ENCODE data around the gene COL23A1. TPM values are rescaled to one million over a fixed set of nuclear protein-coding genes. Genes with fewer than 3 reads are reported as not detected.

COL23A1 gene
- total RNA-seq: 10 to 100 TPM in 3 of 4 donors, 1 to 10 TPM in 1; 7.9 to 20.4 (median 12.0) TPM

DNA sequence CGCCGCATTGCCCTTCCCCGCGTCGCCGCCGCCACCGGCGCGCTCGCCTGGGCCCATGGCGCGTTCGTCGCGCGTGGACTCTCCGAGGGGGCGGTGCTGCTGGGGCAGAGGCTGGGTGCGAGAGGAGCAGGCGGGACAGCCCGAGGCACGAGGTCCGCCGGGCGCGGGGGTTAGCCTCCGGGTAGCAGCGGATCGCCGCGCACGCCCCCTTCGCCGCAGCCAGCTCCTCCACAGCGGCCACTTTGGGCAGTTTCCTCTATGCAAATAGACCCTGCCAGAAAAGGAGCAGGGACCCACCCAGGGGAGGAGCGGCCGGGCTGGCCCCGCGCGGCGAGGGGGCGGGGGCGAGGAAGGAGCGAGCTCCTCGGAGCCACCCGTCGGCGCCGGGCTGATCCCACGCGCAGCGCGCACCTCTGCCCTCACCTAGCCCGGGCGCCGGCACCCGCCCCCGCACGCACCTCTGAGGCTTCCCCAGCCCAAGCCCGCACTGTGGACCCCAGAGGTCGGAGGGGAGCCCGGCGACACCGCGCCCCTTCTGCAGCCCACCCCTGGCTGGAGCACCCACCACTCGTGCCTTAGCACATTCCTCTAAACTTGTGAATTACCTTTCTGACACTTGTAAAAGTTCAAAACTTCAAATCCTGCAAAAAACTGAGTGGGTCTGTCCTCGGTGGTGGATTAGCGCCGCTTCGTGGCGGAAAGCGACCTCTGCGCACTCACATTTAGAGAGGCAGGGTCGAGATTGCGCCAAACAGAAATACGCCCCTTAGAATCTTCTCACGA is at the start of gene COL23A1:
Gene COL23A1 (minus strand): TSS at position 253 of the 783 bp plus-strand sequence.
- H3K4me1 ChIP-seq: peaks cover 0 to 54% (median 8%) of the 10 kb centered on the region in 4 donors
- 1% methylated on average over 14 to 67 of the region's 78 CpGs for WGBS, 2 donors
- H3K27me3 ChIP-seq: peaks cover 0 to 13% of the 10 kb centered on the region in 2 donors
- DNase-seq (ENCODE audit: low spot score in 2 of 2): peak in 1 of 2 donors; percentile 54
- peak within 1 kb of the TSS; percentile 22 to 54 (median 32) for H3K4me3 ChIP-seq
- peak within 1 kb of the TSS in 1 of 4 donors; percentile 50 for H3K27ac ChIP-seq
- no peak for TF ChIP-seq POLR2A (IDR thresholded peaks at IDR 0.05)
- TF ChIP-seq EP300 (IDR thresholded peaks at IDR 0.05): no peak
- TF ChIP-seq, protein P1, sequence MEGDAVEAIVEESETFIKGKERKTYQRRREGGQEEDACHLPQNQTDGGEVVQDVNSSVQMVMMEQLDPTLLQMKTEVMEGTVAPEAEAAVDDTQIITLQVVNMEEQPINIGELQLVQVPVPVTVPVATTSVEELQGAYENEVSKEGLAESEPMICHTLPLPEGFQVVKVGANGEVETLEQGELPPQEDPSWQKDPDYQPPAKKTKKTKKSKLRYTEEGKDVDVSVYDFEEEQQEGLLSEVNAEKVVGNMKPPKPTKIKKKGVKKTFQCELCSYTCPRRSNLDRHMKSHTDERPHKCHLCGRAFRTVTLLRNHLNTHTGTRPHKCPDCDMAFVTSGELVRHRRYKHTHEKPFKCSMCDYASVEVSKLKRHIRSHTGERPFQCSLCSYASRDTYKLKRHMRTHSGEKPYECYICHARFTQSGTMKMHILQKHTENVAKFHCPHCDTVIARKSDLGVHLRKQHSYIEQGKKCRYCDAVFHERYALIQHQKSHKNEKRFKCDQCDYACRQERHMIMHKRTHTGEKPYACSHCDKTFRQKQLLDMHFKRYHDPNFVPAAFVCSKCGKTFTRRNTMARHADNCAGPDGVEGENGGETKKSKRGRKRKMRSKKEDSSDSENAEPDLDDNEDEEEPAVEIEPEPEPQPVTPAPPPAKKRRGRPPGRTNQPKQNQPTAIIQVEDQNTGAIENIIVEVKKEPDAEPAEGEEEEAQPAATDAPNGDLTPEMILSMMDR (IDR thresholded peaks at IDR 0.05): peak; percentile 25 to 74 (median 61)
- H3K9me3 ChIP-seq: peaks cover 0 to 14% (median 6%) of the 10 kb centered on the region in 4 donors
- H3K36me3 ChIP-seq: peaks cover 0 to 17% (median 0%) of the 10 kb centered on the region in 3 donors

DNA sequence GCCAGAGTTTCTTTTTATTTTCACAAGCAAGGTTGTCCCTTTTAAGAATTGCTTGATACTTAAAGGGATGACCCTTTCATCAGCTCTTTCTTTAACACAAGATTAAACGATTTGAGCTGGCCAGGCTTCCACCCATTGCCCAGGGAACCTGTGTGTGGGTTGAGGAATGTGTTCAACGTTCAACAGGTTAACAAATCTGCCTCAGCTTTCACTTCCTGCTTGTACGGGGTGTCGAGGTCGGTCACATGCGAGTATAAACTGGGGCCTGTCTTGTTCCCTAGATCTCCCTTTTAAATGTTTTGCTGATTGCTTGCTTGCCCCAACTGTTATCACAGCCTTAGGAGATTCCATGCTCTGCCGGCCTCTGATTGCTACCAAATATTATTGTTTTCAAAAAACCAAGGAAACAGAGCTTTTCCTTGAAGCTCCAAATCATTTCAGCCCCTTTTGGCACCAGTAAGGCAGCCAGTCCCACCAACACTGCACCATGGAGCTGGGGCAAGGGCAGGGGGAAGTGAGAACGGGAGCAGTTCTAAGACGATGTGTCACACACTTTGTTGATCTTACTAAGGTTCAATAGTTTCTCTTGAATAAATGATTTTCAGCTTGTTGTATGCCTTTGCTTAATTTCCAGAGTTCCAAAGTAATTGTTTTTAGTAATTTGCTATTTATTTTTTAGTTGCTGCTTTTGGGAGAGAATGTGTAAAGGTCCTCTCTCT is 47.3 kb upstream of the COL23A1 start:
- H3K36me3 ChIP-seq: no peaks in the 10 kb centered on the region

DNA sequence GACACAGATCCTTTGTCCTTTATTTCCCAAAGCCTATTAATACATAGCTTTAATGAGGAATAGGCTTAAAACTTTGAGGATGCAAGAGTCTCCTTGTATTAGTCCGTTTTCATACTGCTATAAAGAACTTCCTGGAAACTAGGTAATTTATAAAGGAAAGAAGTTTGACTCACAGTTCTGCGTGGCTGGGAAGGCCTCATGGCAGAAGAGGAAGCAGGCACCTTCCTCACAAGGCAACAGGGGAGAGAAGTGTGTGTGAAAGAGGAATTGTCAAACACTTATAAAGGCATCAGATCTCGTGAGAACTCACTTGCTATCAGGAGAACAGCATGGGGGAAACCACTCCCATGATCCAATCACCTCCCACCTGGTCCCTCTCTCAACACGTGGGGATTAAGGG is 42.1 kb upstream of the COL23A1 start:
- no peak for TF ChIP-seq POLR2A (IDR thresholded peaks at IDR 0.05)
- no peak for TF ChIP-seq EP300 (IDR thresholded peaks at IDR 0.05)
- TF ChIP-seq, protein P1 (IDR thresholded peaks at IDR 0.05): no peak
- Histone ChIP-seq H3K4me1 (no peaks in the 10 kb centered on the region), H3K4me3 (no peak overlapping the region), H3K27me3 (no peaks in the 10 kb centered on the region), H3K36me3 (no peaks in the 10 kb centered on the region), H3K27ac (no peak overlapping the region), H3K9me3 (no peaks in the 10 kb centered on the region)
- DNase-seq (ENCODE audit: low spot score in 2 of 2): no peak
- WGBS, 2 donors: 41 to 51% methylated on average over 4 of the region's 4 CpGs

More for the DNA sequence above, 47.3 kb upstream of the COL23A1 start:
- TF ChIP-seq POLR2A (IDR thresholded peaks at IDR 0.05) (no peak), EP300 (IDR thresholded peaks at IDR 0.05) (no peak)
- TF ChIP-seq, protein P1 (IDR thresholded peaks at IDR 0.05): no peak
- 40 to 49% methylated on average over 9 of the region's 9 CpGs for WGBS, 2 donors
- no peaks in the 10 kb centered on the region for H3K9me3 ChIP-seq
- no peaks in the 10 kb centered on the region for H3K4me1 ChIP-seq
- no peak overlapping the region for H3K4me3 ChIP-seq
- H3K27ac ChIP-seq: peak overlapping the region in 1 of 4 donors; percentile 0
- no peak for DNase-seq (ENCODE audit: low spot score in 2 of 2)
- no peaks in the 10 kb centered on the region for H3K27me3 ChIP-seq

DNA sequence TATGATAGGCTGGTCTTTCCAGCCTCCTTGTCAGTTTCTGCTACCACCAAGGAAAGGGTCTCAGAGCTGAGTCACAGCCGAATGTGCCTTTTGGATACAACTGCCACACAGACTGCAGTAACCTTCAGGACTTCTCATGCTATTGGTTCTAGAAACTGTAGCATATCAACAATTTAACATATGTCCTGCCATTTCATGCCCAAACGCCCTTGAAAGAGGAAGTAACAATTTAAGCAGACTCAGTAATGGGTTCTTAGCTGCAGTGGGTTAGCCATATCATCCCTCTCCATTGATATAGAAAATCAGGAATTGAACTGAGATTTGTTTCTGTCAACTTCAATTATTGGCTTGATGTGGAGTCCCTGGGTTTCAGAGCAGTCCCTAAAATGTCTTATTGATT is 40.8 kb upstream of the COL23A1 start:
- DNase-seq (ENCODE audit: low spot score in 2 of 2): no peak
- Histone ChIP-seq H3K4me3 (no peak overlapping the region), H3K4me1 (no peaks in the 10 kb centered on the region), H3K27me3 (no peaks in the 10 kb centered on the region), H3K27ac (no peak overlapping the region), H3K9me3 (no peaks in the 10 kb centered on the region), H3K36me3 (no peaks in the 10 kb centered on the region)
- 34 to 51% methylated on average over 2 of the region's 2 CpGs for WGBS, 2 donors
- TF ChIP-seq EP300 (IDR thresholded peaks at IDR 0.05): no peak
- TF ChIP-seq, protein P1 (IDR thresholded peaks at IDR 0.05): no peak
- no peak for TF ChIP-seq POLR2A (IDR thresholded peaks at IDR 0.05)

DNA sequence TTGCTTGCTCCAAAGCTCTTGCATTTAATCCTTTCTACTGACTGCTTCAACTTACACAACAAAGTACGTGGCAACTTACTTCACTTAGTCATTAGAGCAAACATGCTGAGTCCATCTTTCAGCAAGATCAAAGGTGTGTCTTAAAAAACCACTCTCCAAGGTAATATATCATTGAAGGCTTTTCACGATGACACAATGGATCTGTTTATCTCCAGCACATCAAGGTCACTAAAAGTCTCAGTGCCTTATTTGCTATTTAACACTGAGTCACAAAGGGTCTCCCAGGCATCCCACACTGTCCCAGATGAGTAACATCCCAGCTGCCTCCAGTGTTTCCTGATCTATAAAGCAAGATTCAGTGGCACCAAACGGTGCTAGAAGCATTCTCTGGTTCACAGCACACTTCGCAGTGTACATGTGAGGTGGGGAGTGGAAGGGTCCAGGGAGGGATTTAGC is 40.3 kb upstream of the COL23A1 start:
- Histone ChIP-seq H3K27me3 (no peaks in the 10 kb centered on the region), H3K36me3 (no peaks in the 10 kb centered on the region), H3K27ac (no peak overlapping the region), H3K4me1 (no peaks in the 10 kb centered on the region), H3K9me3 (no peaks in the 10 kb centered on the region), H3K4me3 (no peak overlapping the region)
- TF ChIP-seq EP300 (IDR thresholded peaks at IDR 0.05) (no peak), POLR2A (IDR thresholded peaks at IDR 0.05) (no peak)
- TF ChIP-seq, protein P1 (IDR thresholded peaks at IDR 0.05): no peak
- no peak for DNase-seq (ENCODE audit: low spot score in 2 of 2)
- 34 to 36% methylated on average over 4 of the region's 4 CpGs for WGBS, 2 donors

Data from tibial nerve (tissue), 4 donors.